Embryonic facial prominence (tissue), 1 donor: ENCODE data around the gene C15orf40.
A peak's percentile ranks its signal among the peaks of the same experiment; 100 is the strongest.
"Not testable (repeated sequence)": the region's sequence is repeated elsewhere in the genome, so short reads cannot be mapped to it uniquely, and the experiment has no call there.

ENCODE experiments used
- DNase-seq: peaks from one replicate; pipeline ENCODE4 v3.0.0-alpha.2; 2016; ENCODE audit errors: extremely low spot score

C15orf40 gene

GRCh38 chr15:83011271-83012075, at the start of gene C15orf40:
TSS of gene C15orf40 (minus strand) at chr15:83011639. CDS start at chr15:83011607, 32 bp downstream.
- peak; percentile 63 for DNase-seq

GRCh38 chr15:83057696-83058376, 46.4 kb upstream of the C15orf40 start:
- DNase-seq: no peak

GRCh38 chr15:83057002-83057401, 45.6 kb upstream of the C15orf40 start:
- no peak for DNase-seq

GRCh38 chr15:83053151-83053550, 41.7 kb upstream of the C15orf40 start:
- no peak for DNase-seq

GRCh38 chr15:83046558-83047127, 35.2 kb upstream of the C15orf40 start:
- DNase-seq: no peak

- DNase-seq: no peak
Observed at GRCh38 chr15:83044156-83044555, 32.7 kb upstream of the C15orf40 start.

- DNase-seq: no peak
Observed at GRCh38 chr15:83039206-83039605, 27.8 kb upstream of the C15orf40 start.

GRCh38 chr15:83036253-83036652, 24.8 kb upstream of the C15orf40 start:
- DNase-seq: no peak

- DNase-seq: not testable (repeated sequence)
Observed at GRCh38 chr15:83031234-83031633, 19.8 kb upstream of the C15orf40 start.

- DNase-seq: no peak
Observed at GRCh38 chr15:83030021-83030420, 18.6 kb upstream of the C15orf40 start.

GRCh38 chr15:83018436-83018835, 7.0 kb upstream of the C15orf40 start:
- no peak for DNase-seq

- no peak for DNase-seq
Observed at GRCh38 chr15:83016906-83017305, 5.5 kb upstream of the C15orf40 start.

- no peak for DNase-seq
Observed at GRCh38 chr15:83015361-83015760, 3.9 kb upstream of the C15orf40 start.

GRCh38 chr15:83014205-83014653, 2.8 kb upstream of the C15orf40 start:
- no peak for DNase-seq

- no peak for DNase-seq
Observed at GRCh38 chr15:83012636-83013035, 1.2 kb upstream of the C15orf40 start.

GRCh38 chr15:83012076-83012426, 612 bp upstream of the C15orf40 start:
- no peak for DNase-seq

- peak; percentile 33 for DNase-seq
Observed at GRCh38 chr15:83010709-83011270, 649 bp downstream of the C15orf40 start.

- DNase-seq: not testable (repeated sequence)
Observed at GRCh38 chr15:83000672-83001031, 10.8 kb downstream of the C15orf40 start.

GRCh38 chr15:82999905-83000671, 11.4 kb downstream of the C15orf40 start:
- DNase-seq: peak; percentile 10

GRCh38 chr15:82999426-82999825, 12.0 kb downstream of the C15orf40 start:
- no peak for DNase-seq

GRCh38 chr15:82995938-82996337, 15.5 kb downstream of the C15orf40 start:
- DNase-seq: no peak

GRCh38 chr15:82995076-82995475, 16.4 kb downstream of the C15orf40 start:
- no peak for DNase-seq
